Esophagus squamous epithelium (tissue), 5 donors: ENCODE measurements around the gene CCIN. TPM values are rescaled to one million over a fixed set of nuclear protein-coding genes. Genes with fewer than 3 reads are reported as not detected.

Experiments used
- DNase-seq: peaks from one replicate; lab custom pipeline; 2025; lab: John Stamatoyannopoulos, UW
- H3K27ac ChIP-seq, 4 donors: fragments of 200-600 bp; sonication (generic); one replicate each; pipeline ENCODE4 v1.5.1; 2016 to 2019; ENCODE audit warnings: mild to moderate bottlenecking in 1 of 4
- H3K27me3 ChIP-seq, 4 donors: fragments of 200-600 bp; sonication (generic); 1 replicate in 3 of 4; 2 replicates in 1 of 4; pipeline versions ENCODE4 v1.5.1 to v1.6.0; 2017 to 2021; ENCODE audit warnings: antibody characterized with exemption in 1 of 4
- H3K36me3 ChIP-seq, 3 donors: fragments of 200-600 bp; sonication (generic); one replicate each; pipeline ENCODE4 v1.5.1; 2016 to 2019
- H3K4me1 ChIP-seq, 3 donors: fragments of 200-600 bp; sonication (generic); one replicate each; pipeline ENCODE4 v1.5.1; 2017 to 2019
- H3K4me3 ChIP-seq, 4 donors: fragments of 200-600 bp; sonication (generic); 1 replicate in 3 of 4; 2 replicates in 1 of 4; pipeline ENCODE4 v1.5.1; 2016 to 2019; ENCODE audit warnings: mild to moderate bottlenecking in 2 of 4, moderate library complexity in 1 of 4
- H3K9me3 ChIP-seq, 3 donors: fragments of 200-600 bp; sonication (generic); one replicate each; pipeline ENCODE4 v1.5.1; 2016 to 2019
- POLR2A ChIP-seq, 4 donors: fragments of 450-650 bp; IDR thresholded peaks; one replicate each; pipeline ENCODE4 v1.6.1; 2017; ENCODE audit warnings: antibody characterized with exemption in 4 of 4, mild to moderate bottlenecking in 4 of 4, moderate library complexity in 3 of 4
- WGBS, 2 donors: methylation state at CpG; one replicate each; pipeline ENCODE4 v1.1.5; 2018; 5-methylcytosine and 5-hydroxymethylcytosine counted together
- intact Hi-C: fragments of 100-400 bp; cut with DNase I; formaldehyde crosslinking; loops from one replicate; pipeline ENCODE4 v1.15.0; 2022
- total RNA-seq, 4 donors: library from RNA; depleted of rRNA; stranded (reverse); fragments of >200 nt; gene quantifications; one replicate each; pipeline ENCODE4 v1.1.0, GENCODE V29; 2016
- TF ChIP-seq, protein P1 (sequence below), 6 experiments: fragments of 450-650 bp in 4 of 6; fragments of 200-600 bp in 2 of 6; sonication (generic) in 2 of 6; IDR thresholded peaks; one replicate each; pipeline ENCODE4 v1.5.1; 2016 to 2019; ENCODE audit warnings: antibody characterized with exemption in 6 of 6, mild to moderate bottlenecking in 4 of 6, moderate library complexity in 4 of 6
- donor health status: DM: yes; HTN: yes; CAD: no.

CCIN gene
- total RNA-seq, result under 1 TPM in 1 of 4 donors, not detected in 3; 0.13 TPM

DNA sequence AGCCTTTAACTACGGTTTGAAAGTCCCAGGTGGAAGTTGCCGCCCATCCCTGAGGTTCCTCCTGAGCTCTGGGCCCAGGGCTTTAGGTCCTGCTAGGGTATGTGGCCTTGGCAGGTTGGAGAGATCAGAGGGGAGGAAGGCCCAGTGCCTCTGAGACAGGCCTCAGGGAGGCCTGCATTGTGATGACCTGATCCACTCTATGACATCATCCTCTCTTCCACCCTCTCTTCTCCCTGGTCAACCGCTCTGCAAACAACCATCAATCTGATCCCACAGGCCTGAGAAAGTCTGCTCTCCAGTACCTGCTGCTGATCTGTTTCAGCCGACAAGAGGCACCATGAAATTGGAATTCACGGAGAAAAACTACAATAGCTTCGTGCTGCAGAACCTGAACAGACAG is at the start of gene CCIN:
Gene CCIN (plus strand): TSS at position 223 of the 400 bp plus-strand sequence. CDS start 115 bp downstream, at position 338.
- Histone ChIP-seq H3K36me3 (no peaks in the 10 kb centered on the region), H3K4me1 (peaks cover 7 to 28% (median 13%) of the 10 kb centered on the region in 3 donors), H3K27me3 (peaks cover 0 to 11% (median 0%) of the 10 kb centered on the region in 4 donors), H3K9me3 (no peaks in the 10 kb centered on the region), H3K27ac (no peak within 1 kb of the TSS), H3K4me3 (no peak within 1 kb of the TSS)
- TF ChIP-seq, protein P1, sequence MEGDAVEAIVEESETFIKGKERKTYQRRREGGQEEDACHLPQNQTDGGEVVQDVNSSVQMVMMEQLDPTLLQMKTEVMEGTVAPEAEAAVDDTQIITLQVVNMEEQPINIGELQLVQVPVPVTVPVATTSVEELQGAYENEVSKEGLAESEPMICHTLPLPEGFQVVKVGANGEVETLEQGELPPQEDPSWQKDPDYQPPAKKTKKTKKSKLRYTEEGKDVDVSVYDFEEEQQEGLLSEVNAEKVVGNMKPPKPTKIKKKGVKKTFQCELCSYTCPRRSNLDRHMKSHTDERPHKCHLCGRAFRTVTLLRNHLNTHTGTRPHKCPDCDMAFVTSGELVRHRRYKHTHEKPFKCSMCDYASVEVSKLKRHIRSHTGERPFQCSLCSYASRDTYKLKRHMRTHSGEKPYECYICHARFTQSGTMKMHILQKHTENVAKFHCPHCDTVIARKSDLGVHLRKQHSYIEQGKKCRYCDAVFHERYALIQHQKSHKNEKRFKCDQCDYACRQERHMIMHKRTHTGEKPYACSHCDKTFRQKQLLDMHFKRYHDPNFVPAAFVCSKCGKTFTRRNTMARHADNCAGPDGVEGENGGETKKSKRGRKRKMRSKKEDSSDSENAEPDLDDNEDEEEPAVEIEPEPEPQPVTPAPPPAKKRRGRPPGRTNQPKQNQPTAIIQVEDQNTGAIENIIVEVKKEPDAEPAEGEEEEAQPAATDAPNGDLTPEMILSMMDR (IDR thresholded peaks at IDR 0.05), result no peak
- no peak for TF ChIP-seq POLR2A (IDR thresholded peaks at IDR 0.05)
- WGBS, 2 donors, result 92 to 100% methylated on average over 1 to 6 of the region's 6 CpGs
- no peak for DNase-seq
- intact Hi-C loops, result no loop called here

DNA sequence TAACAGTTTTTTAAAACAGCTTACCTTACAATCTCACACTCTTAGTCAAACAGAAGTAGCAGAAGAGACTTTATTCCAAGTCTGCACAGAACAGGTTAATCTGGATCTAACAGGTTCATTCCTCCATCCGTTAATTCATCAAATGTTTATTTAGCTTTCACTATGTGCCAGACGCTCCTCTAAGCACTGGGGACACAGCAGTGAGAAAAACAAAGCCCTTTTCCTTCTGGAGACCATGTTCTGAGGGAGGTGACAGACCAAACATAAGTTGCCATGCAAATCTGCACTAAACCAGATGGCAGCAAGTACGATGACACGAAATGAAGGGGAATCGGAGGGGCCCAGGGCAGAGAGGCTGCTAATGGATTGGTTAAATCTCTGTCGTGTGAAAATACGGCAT is 49.7 kb upstream of the CCIN start:
- H3K36me3 ChIP-seq, result peaks cover 0 to 47% (median 0%) of the 10 kb centered on the region in 3 donors
- H3K4me1 ChIP-seq, result no peaks in the 10 kb centered on the region
- no peak for DNase-seq
- H3K27ac ChIP-seq, result no peak overlapping the region
- intact Hi-C loops, result no loop called here
- H3K27me3 ChIP-seq, result no peaks in the 10 kb centered on the region
- TF ChIP-seq POLR2A (IDR thresholded peaks at IDR 0.05), result no peak
- TF ChIP-seq, protein P1 (IDR thresholded peaks at IDR 0.05), result no peak
- no peak overlapping the region for H3K4me3 ChIP-seq
- H3K9me3 ChIP-seq, result no peaks in the 10 kb centered on the region
- WGBS, 2 donors, result 72 to 74% methylated on average over 7 of the region's 7 CpGs

DNA sequence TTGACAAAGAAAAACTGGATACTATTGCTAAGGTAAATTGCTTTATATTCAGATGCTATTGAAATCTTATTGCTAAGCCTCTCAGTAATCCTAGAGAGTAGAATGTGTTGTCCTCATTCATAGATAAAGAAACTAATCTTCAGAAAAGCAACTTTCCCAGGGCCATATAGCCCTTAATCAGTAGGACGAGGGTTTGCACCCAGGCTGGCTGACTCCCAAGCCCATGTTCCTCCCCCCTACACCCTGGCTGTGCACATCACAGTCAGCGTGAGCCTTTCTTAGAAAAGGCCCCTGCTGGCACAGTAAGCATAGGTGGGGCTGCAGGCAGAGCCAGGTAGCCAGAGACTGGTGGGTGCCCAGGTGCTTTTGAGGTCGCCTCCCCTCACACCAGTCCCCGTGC is 48.5 kb upstream of the CCIN start:
- Histone ChIP-seq H3K27ac (no peak overlapping the region), H3K36me3 (peaks cover 0 to 47% (median 0%) of the 10 kb centered on the region in 3 donors), H3K9me3 (no peaks in the 10 kb centered on the region), H3K27me3 (no peaks in the 10 kb centered on the region), H3K4me1 (no peaks in the 10 kb centered on the region), H3K4me3 (no peak overlapping the region)
- TF ChIP-seq, protein P1 (IDR thresholded peaks at IDR 0.05), result no peak
- no peak for TF ChIP-seq POLR2A (IDR thresholded peaks at IDR 0.05)
- WGBS, 2 donors, result 67 to 74% methylated on average over 1 to 4 of the region's 4 CpGs
- no peak for DNase-seq
- intact Hi-C loops, result no loop called here

DNA sequence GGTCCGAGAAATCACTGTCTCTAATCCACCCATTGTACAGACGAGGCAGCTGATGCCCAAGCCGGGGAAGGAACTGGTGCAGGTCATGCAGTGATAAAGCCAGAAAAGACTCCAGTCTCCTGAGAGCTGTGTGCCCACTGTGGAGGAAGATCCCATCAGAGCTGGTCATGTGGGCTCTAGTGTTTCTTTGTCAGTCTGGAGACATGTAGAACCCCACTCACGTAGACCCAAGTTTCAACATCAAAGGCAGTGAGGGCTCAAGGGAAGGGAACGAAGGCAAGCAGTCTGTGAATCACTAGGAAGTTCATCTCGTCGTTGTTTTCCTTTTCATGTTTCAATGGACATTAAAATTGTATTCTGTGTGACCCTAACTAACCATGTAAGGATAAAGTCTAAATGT is 47.2 kb upstream of the CCIN start:
- no peaks in the 10 kb centered on the region for H3K4me1 ChIP-seq
- no peak overlapping the region for H3K4me3 ChIP-seq
- H3K27ac ChIP-seq, result no peak overlapping the region
- TF ChIP-seq, protein P1 (IDR thresholded peaks at IDR 0.05), result no peak
- TF ChIP-seq POLR2A (IDR thresholded peaks at IDR 0.05), result no peak
- peaks cover 0 to 41% (median 0%) of the 10 kb centered on the region in 3 donors for H3K36me3 ChIP-seq
- H3K9me3 ChIP-seq, result no peaks in the 10 kb centered on the region
- H3K27me3 ChIP-seq, result no peaks in the 10 kb centered on the region
- 74 to 81% methylated on average over 7 of the region's 7 CpGs for WGBS, 2 donors
- DNase-seq, result no peak
- intact Hi-C loops, result no loop called here

DNA sequence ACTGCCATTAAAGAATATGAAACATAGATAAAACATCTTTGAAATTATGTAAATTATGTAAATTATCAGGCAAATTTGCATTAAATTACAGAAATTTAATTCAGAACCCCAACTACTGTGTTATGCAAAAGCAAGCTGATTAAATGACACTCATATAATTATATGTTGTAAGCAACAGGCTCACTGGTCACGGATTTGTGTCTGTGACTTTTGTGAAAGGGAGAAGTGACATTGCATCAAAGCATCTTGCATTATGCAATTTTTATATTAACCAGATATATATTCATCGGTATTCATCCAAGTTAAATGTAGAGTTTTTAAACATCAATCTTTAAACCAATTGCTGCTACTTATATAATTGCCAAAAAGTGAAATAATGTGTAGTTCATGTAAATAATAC is 45.7 kb upstream of the CCIN start:
- no peaks in the 10 kb centered on the region for H3K9me3 ChIP-seq
- TF ChIP-seq, protein P1 (IDR thresholded peaks at IDR 0.05), result no peak
- TF ChIP-seq POLR2A (IDR thresholded peaks at IDR 0.05), result no peak
- 86 to 91% methylated on average over 2 of the region's 2 CpGs for WGBS, 2 donors
- H3K27ac ChIP-seq, result no peak overlapping the region
- H3K27me3 ChIP-seq, result no peaks in the 10 kb centered on the region
- peaks cover 0 to 6% (median 0%) of the 10 kb centered on the region in 3 donors for H3K4me1 ChIP-seq
- peaks cover 0 to 30% (median 0%) of the 10 kb centered on the region in 3 donors for H3K36me3 ChIP-seq
- intact Hi-C loops, result no loop called here
- no peak overlapping the region for H3K4me3 ChIP-seq
- DNase-seq, result no peak
